Large intestine (tissue), 3 donors: Measurements from ENCODE around the gene CABP1. TPM values are rescaled to one million over a fixed set of nuclear protein-coding genes. Genes with fewer than 3 reads are reported as not detected.
A peak's percentile ranks its signal among the peaks of the same experiment; 100 is the strongest.

Experiments used
- DNase-seq, 2 donors: peaks; one replicate each; pipeline versions ENCODE4 v3.0.0 to v3.0.0-alpha.2; 2013
- H3K27ac ChIP-seq: one replicate; pipeline ENCODE4 v1.5.1; 2013; ENCODE audit warnings: low read length
- H3K27me3 ChIP-seq: 2 replicates; pipeline ENCODE4 v1.6.1; 2013; ENCODE audit warnings: low read length; ENCODE audit not compliant: control insufficient read depth, insufficient read depth
- H3K36me3 ChIP-seq: 2 replicates; pipeline ENCODE4 v1.6.1; 2013; ENCODE audit warnings: low read length; ENCODE audit not compliant: control insufficient read depth, insufficient read depth
- H3K4me1 ChIP-seq: one replicate; pipeline ENCODE4 v1.6.1; 2013; ENCODE audit warnings: low read length; ENCODE audit not compliant: control insufficient read depth, insufficient read depth
- H3K4me3 ChIP-seq: one replicate; pipeline ENCODE4 v1.5.1; 2013; ENCODE audit warnings: low read length
- H3K9me3 ChIP-seq: one replicate; pipeline ENCODE4 v1.6.1; 2013; ENCODE audit warnings: mild to moderate bottlenecking, low read depth, low read length, moderate library complexity; ENCODE audit not compliant: control insufficient read depth
- WGBS: methylation state at CpG from one replicate; pipeline ENCODE4 v1.1.5; 2013; ENCODE audit warnings: low lambda C conversion rate; ENCODE audit not compliant: insufficient coverage; 5-methylcytosine and 5-hydroxymethylcytosine counted together
- polyA plus RNA-seq: library from polyadenylated mRNA; unstranded; fragments of 120-200 nt; gene quantifications from one replicate; pipeline ENCODE4 v1.2.1, GENCODE V29; 2013

The CABP1 gene
- polyA plus RNA-seq, 1 donor = 0.70 TPM

- no peak for DNase-seq
- H3K36me3 ChIP-seq = no peaks in the 10 kb centered on the region
- H3K4me1 ChIP-seq = peaks cover 15% of the 10 kb centered on the region
- 90% methylated on average over 2 of the region's 3 CpGs for WGBS
- H3K4me3 ChIP-seq = no peak overlapping the region
- no peaks in the 10 kb centered on the region for H3K27me3 ChIP-seq
- no peak overlapping the region for H3K27ac ChIP-seq
- H3K9me3 ChIP-seq = no peaks in the 10 kb centered on the region
Observed at GRCh38 chr12:120685522-120685921, 45.1 kb downstream of the CABP1 start.

GRCh38 chr12:120686151-120686689 is 45.8 kb downstream of the CABP1 start:
- WGBS = 0% methylated on average over 1 of the region's 46 CpGs

GRCh38 chr12:120686690-120687577 is 46.5 kb downstream of the CABP1 start, which contains the start of gene MLEC:
TSS of gene MLEC (plus strand) at chr12:120687149. CDS start at chr12:120687297, 148 bp downstream.
- peak; percentile 98 to 99 for DNase-seq
- no peaks in the 10 kb centered on the region for H3K9me3 ChIP-seq
- WGBS = no CpG with 5 or more reads among the region's 84 CpGs
- H3K4me1 ChIP-seq = peaks cover 28% of the 10 kb centered on the region
- no peaks in the 10 kb centered on the region for H3K27me3 ChIP-seq
- peak within 1 kb of the TSS; percentile 82 for H3K27ac ChIP-seq
- no peaks in the 10 kb centered on the region for H3K36me3 ChIP-seq
- peak within 1 kb of the TSS; percentile 67 for H3K4me3 ChIP-seq

More at GRCh38 chr12:120686151-120686689, 45.8 kb downstream of the CABP1 start:
- no peaks in the 10 kb centered on the region for H3K36me3 ChIP-seq
- H3K27me3 ChIP-seq = no peaks in the 10 kb centered on the region
- peak overlapping the region; percentile 82 for H3K27ac ChIP-seq
- peaks cover 21% of the 10 kb centered on the region for H3K4me1 ChIP-seq
- no peaks in the 10 kb centered on the region for H3K9me3 ChIP-seq
- H3K4me3 ChIP-seq = peak overlapping the region; percentile 67
- DNase-seq = peak; percentile 99

- Histone ChIP-seq H3K4me3 (peak overlapping the region; percentile 67), H3K27ac (peak overlapping the region; percentile 82), H3K9me3 (no peaks in the 10 kb centered on the region), H3K27me3 (no peaks in the 10 kb centered on the region), H3K36me3 (no peaks in the 10 kb centered on the region), H3K4me1 (peaks cover 36% of the 10 kb centered on the region)
- WGBS = 0% methylated on average over 1 of the region's 31 CpGs
- peak in 1 of 2 donors; percentile 58 for DNase-seq
Observed at GRCh38 chr12:120687578-120688289, 47.3 kb downstream of the CABP1 start.

- Histone ChIP-seq H3K9me3 (no peaks in the 10 kb centered on the region), H3K4me1 (peaks cover 42% of the 10 kb centered on the region), H3K4me3 (peak overlapping the region; percentile 67), H3K36me3 (peaks cover 6% of the 10 kb centered on the region), H3K27me3 (no peaks in the 10 kb centered on the region), H3K27ac (peak overlapping the region; percentile 82)
- no CpG with 5 or more reads among the region's 6 CpGs for WGBS
- DNase-seq = peak; percentile 84 to 94
Observed at GRCh38 chr12:120688527-120689071, 48.2 kb downstream of the CABP1 start.

GRCh38 chr12:120689397-120690082 is 49.1 kb downstream of the CABP1 start:
- Histone ChIP-seq H3K4me3 (peak overlapping the region; percentile 67), H3K9me3 (no peaks in the 10 kb centered on the region), H3K27ac (peak overlapping the region; percentile 82), H3K36me3 (peaks cover 16% of the 10 kb centered on the region), H3K27me3 (no peaks in the 10 kb centered on the region), H3K4me1 (peaks cover 44% of the 10 kb centered on the region)
- peak in 1 of 2 donors; percentile 53 for DNase-seq
- WGBS = no CpG with 5 or more reads among the region's 6 CpGs

GRCh38 chr12:120690083-120690450 is 49.6 kb downstream of the CABP1 start:
- peaks cover 21% of the 10 kb centered on the region for H3K36me3 ChIP-seq
- WGBS = no CpG with 5 or more reads among the region's 2 CpGs
- peak overlapping the region; percentile 67 for H3K4me3 ChIP-seq
- H3K4me1 ChIP-seq = peaks cover 44% of the 10 kb centered on the region
- H3K9me3 ChIP-seq = no peaks in the 10 kb centered on the region
- peak overlapping the region; percentile 82 for H3K27ac ChIP-seq
- DNase-seq = no peak
- H3K27me3 ChIP-seq = no peaks in the 10 kb centered on the region

GRCh38 chr12:120690978-120691377 is 50.6 kb downstream of the CABP1 start:
- 14% methylated on average over 1 of the region's 3 CpGs for WGBS
- DNase-seq = no peak
- H3K9me3 ChIP-seq = no peaks in the 10 kb centered on the region
- no peaks in the 10 kb centered on the region for H3K27me3 ChIP-seq
- H3K4me1 ChIP-seq = peaks cover 45% of the 10 kb centered on the region
- peak overlapping the region; percentile 82 for H3K27ac ChIP-seq
- H3K36me3 ChIP-seq = peaks cover 29% of the 10 kb centered on the region
- H3K4me3 ChIP-seq = no peak overlapping the region

- H3K4me3 ChIP-seq = no peak overlapping the region
- peaks cover 45% of the 10 kb centered on the region for H3K36me3 ChIP-seq
- no peaks in the 10 kb centered on the region for H3K9me3 ChIP-seq
- H3K4me1 ChIP-seq = peaks cover 60% of the 10 kb centered on the region
- H3K27ac ChIP-seq = peak overlapping the region; percentile 20
- no CpG with 5 or more reads among the region's 11 CpGs for WGBS
- H3K27me3 ChIP-seq = no peaks in the 10 kb centered on the region
- no peak for DNase-seq
Observed at GRCh38 chr12:120692524-120693033, 52.2 kb downstream of the CABP1 start.
